GM19240 (cell line): ENCODE results near the gene NR3C2.
"Not testable (repeated sequence)": the region's sequence is repeated elsewhere in the genome, so short reads cannot be mapped to it uniquely, and the experiment has no call there.

Source experiments
- DNase-seq: peaks from one replicate; pipeline ENCODE4 v3.0.0; 2011; ENCODE audit warnings: low spot score; ENCODE audit not compliant: insufficient read length

Gene NR3C2

GRCh38 chr4:148222991-148223660 is 219.1 kb downstream of the NR3C2 start:
- no peak for DNase-seq

GRCh38 chr4:148216866-148217814 is 225.1 kb downstream of the NR3C2 start:
- no peak for DNase-seq

- DNase-seq: no peak
These were observed 225.9 kb downstream of the NR3C2 start for GRCh38 chr4:148216321-148216720.

DNA sequence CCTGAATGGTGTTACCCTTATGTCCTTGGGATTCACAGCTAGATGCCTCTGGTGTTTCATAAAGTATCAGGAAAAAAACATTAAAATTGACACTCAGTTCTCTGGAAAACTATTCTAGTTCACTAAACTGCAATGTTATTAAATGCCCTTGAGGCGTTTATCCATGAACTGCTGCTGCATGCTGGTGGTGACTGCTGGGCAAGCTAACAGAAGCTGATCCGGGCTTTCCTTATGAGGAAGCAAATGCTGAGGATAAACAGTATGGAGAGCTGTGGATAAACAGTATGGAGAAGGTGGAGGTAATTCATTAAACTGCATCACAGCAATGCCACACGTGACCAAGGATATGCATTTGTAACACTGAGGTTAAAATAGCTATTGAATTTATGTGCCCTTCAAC is 227.0 kb downstream of the NR3C2 start:
- no peak for DNase-seq

DNA sequence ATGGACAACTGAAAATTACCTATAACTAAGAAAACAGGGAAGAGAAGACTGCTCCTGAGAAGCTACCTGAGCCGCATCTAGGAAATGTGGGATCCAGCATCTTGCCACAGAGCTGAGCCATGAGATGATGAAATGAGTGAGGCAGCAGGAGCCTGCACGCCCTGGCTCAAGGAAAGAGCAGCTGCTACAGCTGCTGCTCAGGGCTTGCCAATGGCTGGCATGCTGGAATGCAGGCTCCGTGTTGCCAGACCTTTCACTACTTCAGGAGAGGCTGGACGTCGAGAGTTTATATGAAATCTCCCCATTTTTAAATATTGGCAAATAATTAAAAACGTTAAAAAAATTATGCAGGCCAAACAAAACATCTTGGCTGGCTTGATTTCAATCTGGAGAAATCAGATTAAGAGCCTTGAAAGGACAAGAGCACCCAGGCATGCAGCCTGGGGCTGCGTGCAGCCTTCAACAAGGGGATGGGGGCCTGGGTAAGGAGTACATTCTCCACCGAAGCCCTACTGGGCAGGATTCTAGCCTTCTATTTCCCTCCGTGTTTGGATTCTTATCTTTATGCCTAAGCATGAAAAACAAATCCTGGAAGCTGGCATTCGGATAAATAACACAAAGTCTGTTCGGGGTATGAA is 227.6 kb downstream of the NR3C2 start:
- no peak for DNase-seq

DNA sequence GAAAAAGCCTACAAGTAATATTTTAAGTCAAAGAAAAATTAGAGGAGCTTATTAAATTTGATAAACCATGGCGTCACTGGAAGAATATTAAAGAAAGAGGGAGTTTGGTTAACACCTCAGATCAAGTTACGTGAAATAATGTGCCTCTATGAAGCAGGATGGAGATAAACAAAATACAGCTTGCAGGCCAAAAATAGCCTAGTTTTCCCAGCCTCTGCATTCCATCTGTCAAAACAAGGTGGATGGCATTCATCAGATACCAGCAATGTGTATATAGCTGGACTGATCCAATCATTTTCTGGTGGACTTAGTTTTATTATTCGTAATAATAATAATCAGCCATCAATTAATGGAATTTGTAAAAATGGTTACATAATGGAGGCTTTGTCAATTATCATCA is 230.7 kb downstream of the NR3C2 start:
- DNase-seq: no peak

GRCh38 chr4:148210661-148211060 is 231.6 kb downstream of the NR3C2 start:
- no peak for DNase-seq

DNA sequence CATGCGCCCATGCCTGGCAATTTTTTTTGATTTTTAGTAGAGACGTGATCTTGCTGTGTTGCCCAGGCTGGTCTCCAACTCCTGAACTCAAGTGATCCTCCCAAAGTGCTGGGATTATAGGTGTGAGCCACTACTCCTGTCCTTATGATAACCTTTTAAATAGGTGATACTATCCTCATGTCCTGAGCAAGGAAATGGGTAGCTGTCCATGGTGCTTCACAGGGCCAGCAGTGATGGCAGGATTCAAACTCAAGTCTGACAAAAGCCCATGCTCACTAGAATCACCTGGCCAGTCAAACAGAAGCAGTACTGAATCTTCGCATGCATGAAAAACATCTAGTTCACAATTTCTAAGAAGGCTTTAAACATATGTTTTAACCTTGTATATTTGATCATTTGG is 235.1 kb downstream of the NR3C2 start:
- no peak for DNase-seq

- no peak for DNase-seq
These were observed 236.7 kb downstream of the NR3C2 start for GRCh38 chr4:148205476-148205875.

DNA sequence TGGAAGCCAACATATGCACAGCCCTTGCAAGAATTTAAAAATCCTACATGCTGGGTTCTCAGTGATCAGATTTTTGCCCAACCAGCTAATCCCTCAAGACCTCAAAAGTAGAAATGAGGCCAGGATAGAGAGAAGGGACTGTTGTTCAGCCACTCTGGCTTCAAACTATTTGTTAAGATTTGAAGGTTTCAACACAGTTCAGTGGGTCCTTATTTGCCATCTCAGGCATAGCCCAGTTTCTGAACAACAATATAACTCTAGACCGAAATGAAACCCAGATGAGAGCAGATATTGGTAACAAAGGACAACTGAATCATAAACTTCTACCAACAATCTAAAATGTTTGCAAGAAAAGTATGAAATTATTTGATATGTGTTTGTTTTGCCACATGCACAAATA is 237.3 kb downstream of the NR3C2 start:
- DNase-seq: no peak

DNA sequence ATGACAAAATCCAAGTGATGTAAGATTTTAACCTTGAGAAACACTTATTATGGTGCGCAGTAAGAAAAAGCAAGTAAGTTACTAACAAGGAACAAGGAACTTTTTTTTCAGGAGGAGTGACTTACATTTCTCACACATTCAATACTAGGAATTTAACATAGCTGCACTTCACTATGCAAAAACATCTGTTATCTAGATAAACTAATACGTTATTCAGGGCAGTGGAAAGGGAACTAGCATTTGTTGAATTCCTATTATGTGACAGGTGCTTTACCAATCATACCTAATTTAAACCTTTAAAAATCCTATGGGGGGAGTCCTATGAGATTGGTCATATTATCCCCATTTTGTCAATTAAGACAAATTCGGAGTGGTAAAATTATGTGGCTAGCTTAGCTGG is 238.0 kb downstream of the NR3C2 start:
- no peak for DNase-seq

- DNase-seq: no peak
These were observed 238.9 kb downstream of the NR3C2 start for GRCh38 chr4:148203056-148203898.

GRCh38 chr4:148200960-148201359 is 241.3 kb downstream of the NR3C2 start:
- DNase-seq: no peak

DNA sequence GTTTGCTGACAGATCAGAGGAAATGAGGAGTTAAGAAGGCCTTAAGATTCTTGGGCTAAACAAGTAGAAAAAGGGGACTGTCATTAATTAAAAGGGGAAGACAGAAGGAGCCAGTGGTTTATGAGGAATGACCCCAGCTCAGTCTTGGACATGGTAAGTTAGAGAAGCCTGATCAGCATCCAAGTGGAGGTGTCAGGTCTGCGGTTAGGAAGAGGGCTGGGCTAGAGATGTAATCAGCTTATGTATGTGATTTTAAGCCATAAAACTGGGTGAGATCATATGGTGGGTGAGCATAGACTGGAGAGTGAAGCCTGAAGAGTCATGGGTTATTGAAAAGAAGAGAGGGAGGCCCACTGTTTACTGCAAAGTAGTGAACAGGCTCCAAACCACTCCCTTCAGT is 246.1 kb downstream of the NR3C2 start:
- no peak for DNase-seq

- no peak for DNase-seq
These were observed 249.7 kb downstream of the NR3C2 start for GRCh38 chr4:148192526-148192925.

DNA sequence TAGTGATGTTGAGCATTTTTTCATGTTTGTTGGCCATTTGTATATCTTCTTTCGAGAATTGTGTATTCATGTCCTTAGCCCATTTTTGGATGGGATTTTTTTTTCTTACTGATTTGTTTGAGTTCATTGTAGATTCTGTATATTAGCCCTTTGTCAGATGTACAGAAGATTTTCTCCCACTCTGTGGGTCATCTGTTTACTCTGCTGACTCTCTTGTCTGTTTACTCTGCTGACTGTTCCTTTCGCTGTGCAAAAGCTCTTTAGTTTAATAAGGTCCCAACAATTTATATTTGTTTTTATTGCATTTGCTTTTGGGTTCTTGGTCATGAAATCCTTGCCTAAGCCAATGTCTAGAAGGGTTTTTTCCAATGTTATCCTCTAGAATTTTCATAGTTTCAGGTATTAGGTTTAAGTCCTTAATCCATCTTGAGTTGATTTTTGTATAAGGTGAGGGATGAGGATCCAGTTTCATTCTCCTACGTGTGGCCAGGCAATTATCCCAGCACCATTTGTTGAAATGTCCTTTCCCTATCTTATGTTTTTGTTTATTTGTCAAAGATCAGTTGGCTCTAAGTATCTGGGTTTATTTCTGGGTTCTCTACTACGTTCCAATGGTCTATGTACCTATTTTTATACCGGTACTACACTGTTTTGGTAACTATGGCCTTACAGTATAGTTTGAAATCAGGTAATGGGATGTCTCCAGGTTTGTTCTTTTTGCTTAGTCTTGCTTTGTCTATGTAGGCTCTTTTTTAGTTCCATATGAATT is 254.6 kb downstream of the NR3C2 start:
- DNase-seq: not testable (repeated sequence)

DNA sequence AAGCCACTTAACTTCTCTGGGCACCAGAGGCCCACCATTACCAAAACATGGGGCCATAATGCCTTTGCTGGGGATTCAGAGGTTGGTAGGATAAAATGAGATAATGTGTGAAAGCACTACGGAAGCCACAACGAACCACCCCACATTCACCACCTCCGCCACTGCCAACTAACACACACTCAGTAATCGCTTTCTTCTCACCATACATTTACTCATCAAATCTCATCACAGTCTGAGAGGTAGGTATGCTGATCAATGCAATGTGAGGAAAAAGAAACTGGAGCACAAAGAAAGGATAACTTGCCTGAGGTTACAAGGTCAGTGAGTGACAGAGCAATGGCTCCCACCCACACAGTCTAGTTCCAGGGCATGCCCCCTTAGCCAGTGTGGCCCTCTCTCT is 257.3 kb downstream of the NR3C2 start:
- DNase-seq: no peak

- no peak for DNase-seq
These were observed 259.8 kb downstream of the NR3C2 start for GRCh38 chr4:148182230-148182911.

DNA sequence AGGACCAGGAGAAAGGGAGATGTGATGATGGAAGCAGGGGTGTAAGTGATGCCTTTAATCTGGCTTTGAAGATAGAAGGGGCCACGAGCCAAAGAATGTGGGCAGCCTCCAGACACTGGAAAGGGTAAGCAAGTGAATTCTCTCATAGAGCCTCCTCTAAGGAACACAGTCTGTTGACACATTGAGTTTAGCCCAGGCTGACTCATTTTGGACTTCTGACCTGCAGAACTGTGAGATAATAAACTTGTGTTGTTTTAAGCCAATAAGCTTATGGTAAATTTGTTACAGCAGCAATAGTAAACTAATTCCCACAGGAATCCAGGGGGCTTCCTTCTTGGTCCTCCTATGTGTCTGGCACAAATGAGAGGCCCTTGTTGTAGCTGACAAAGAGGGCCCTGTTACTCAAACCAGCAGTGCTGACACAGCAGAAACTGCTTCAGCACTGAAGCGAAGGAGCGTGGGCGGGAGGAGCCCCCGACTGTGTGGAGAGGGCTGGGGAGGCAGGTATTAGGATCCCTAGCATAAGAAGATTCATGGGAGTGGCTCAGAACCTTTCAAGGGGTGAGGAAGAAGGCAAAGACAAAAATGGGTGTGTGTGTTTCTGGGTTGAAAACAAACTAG is 268.7 kb downstream of the NR3C2 start:
- no peak for DNase-seq

DNA sequence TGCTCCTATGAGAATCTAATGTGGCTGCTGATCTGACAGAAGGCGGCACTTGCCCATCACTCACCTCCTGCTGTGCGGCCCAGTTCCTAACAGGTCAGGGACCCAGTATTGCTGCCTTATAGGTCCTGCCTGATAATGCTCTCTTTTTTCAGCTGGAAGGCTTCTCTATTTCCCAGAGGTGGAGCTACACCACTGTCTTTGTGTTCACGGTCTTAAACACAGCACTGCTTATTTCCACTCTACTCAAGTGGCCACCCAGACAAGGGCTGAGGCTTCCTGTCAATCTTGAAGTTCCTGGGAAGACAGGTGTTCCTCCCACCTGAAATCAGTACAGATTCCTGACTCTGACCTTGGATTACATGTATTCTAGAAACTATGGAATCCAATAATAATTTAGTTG is 270.6 kb downstream of the NR3C2 start:
- DNase-seq: no peak
